Keratinocyte (primary cell): ENCODE measurements around the gene SMIM45.

ENCODE experiments used
- DNase-seq: peaks from one replicate; pipeline ENCODE4 v3.0.0-alpha.2; 2011; ENCODE audit warnings: low read depth, missing footprints, low spot score
- FAIRE-seq: peaks from 2 replicates; lab custom pipeline; 2011; peaks lifted over from hg19 to GRCh38; lab: Jason Lieb, UNC
- H2AFZ ChIP-seq: 2 replicates; pipeline ENCODE4 v1.6.0; 2012; ENCODE audit warnings: low read length, control low read depth, inconsistent platforms; ENCODE audit not compliant: control insufficient read depth
- H3K27ac ChIP-seq: 2 replicates; pipeline ENCODE4 v1.5.1; 2011; ENCODE audit warnings: low read length; ENCODE audit not compliant: control insufficient read depth, insufficient read depth
- H3K27me3 ChIP-seq: 3 replicates; pipeline ENCODE4 v1.6.0; 2011; ENCODE audit warnings: low read length; ENCODE audit not compliant: control insufficient read depth, insufficient read depth; ENCODE audit errors: extremely low read depth
- H3K36me3 ChIP-seq, 2 experiments: 2 replicates in 1 of 2; 3 replicates in 1 of 2; pipeline ENCODE4 v1.5.1; 2011; ENCODE audit warnings: low read length in 2 of 2, mild to moderate bottlenecking in 1 of 2; ENCODE audit not compliant: control insufficient read depth in 2 of 2, insufficient read depth in 2 of 2; ENCODE audit errors: extremely low read depth in 1 of 2
- H3K4me1 ChIP-seq: 3 replicates; pipeline ENCODE4 v1.5.1; 2011; ENCODE audit warnings: low read length; ENCODE audit not compliant: control insufficient read depth, insufficient read depth; ENCODE audit errors: extremely low read depth
- H3K4me2 ChIP-seq: 3 replicates; pipeline ENCODE4 v1.6.0; 2011; ENCODE audit warnings: low read depth, low read length; ENCODE audit not compliant: control insufficient read depth, insufficient read depth; ENCODE audit errors: extremely low read depth
- H3K4me3 ChIP-seq, 3 experiments: fragments of 200-600 bp in 1 of 3; sonication (generic) in 1 of 3; 2 replicates in 2 of 3; 3 replicates in 1 of 3; pipeline ENCODE4 v1.5.1; 2011 to 2016; ENCODE audit warnings: low read length in 3 of 3, mild to moderate bottlenecking in 3 of 3, control low read depth in 2 of 3, inconsistent platforms in 1 of 3, low read depth in 1 of 3, mixed read lengths in 1 of 3, mixed run types in 1 of 3, moderate library complexity in 1 of 3; ENCODE audit not compliant: control insufficient read depth in 2 of 3, insufficient read depth in 2 of 3; ENCODE audit errors: extremely low read depth in 1 of 3
- H3K79me2 ChIP-seq: 2 replicates; pipeline ENCODE4 v1.6.0; 2012; ENCODE audit warnings: low read length; ENCODE audit not compliant: control insufficient read depth, insufficient read depth
- H3K9ac ChIP-seq: 3 replicates; pipeline ENCODE4 v1.6.0; 2011; ENCODE audit warnings: low read length; ENCODE audit not compliant: control insufficient read depth, insufficient read depth; ENCODE audit errors: extremely low read depth
- H3K9me1 ChIP-seq: 3 replicates; pipeline ENCODE4 v1.6.0; 2011; ENCODE audit warnings: low read length; ENCODE audit not compliant: control insufficient read depth, insufficient read depth; ENCODE audit errors: extremely low read depth
- H3K9me3 ChIP-seq: 2 replicates; pipeline ENCODE4 v1.5.1; 2012; ENCODE audit warnings: low read depth, low read length; ENCODE audit not compliant: control insufficient read depth
- H4K20me1 ChIP-seq: 3 replicates; pipeline ENCODE4 v1.6.0; 2011; ENCODE audit warnings: low read length; ENCODE audit not compliant: control insufficient read depth, insufficient read depth; ENCODE audit errors: extremely low read depth
- EZH2 ChIP-seq: IDR thresholded peaks from one replicate; pipeline ENCODE4 v1.6.1; 2012; ENCODE audit warnings: inconsistent platforms, mild to moderate bottlenecking, low read length, moderate library complexity
- dilution Hi-C: fragments of 300-500 bp; cut with MboI; formaldehyde crosslinking; loops from one replicate; pipeline ENCODE4 v1.7.0; 2020; ENCODE audit warnings: low sequenced_read_pairs; ENCODE audit not compliant: extremely low pct_ligation_motif_present
- TF ChIP-seq, protein P1 (sequence below), 3 experiments: IDR thresholded peaks in 1 of 3; conservative IDR thresholded peaks in 1 of 3; optimal IDR thresholded peaks in 1 of 3; 2 replicates in 2 of 3; 3 replicates in 1 of 3; pipeline versions ENCODE3 to v1.5.1; 2011; ENCODE audit warnings: low read length in 3 of 3, mild to moderate bottlenecking in 3 of 3, moderate library complexity in 2 of 3, control low read depth in 1 of 3, inconsistent platforms in 1 of 3; ENCODE audit not compliant: insufficient read depth in 2 of 3; ENCODE audit errors: extremely low read depth in 1 of 3

Gene SMIM45

DNA sequence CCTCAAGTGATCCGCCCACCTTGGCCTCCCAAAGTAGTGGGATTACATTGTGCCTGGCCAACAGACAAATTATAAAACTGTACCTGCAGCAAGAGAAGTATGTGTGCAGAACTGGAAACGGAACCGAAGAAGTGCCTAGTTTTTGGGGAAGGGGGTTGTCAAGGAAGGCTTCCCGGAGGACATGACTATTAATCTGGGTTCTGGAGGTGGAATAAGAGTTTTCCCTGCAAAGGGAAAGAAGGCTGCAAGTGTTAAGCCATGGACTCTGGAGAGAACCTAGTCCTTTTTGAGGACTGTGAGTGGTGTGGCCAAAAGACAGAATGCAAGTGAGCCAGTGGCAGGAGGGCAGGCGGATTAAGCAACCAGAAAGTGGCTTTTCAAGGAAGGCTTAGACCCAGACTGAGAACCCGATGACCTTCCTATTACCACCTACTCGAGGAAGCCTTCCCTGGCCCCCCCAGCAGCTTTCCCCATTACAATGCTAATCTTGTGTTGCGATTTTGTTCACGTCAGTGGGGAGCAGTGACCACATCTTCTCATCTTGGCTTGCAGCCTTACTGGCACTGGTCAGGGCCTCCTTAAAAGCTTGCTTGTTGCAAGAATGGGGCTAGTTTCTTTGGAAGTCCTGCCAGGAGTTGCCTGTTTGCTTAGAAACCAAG is 11.6 kb downstream of the SMIM45 start:
- no peak overlapping the region for H3K9ac ChIP-seq
- no peaks in the 10 kb centered on the region for H3K36me3 ChIP-seq
- H3K4me2 ChIP-seq, result no peak overlapping the region
- H3K79me2 ChIP-seq, result no peaks in the 10 kb centered on the region
- dilution Hi-C loops, result no loop called here
- H3K27me3 ChIP-seq, result no peaks in the 10 kb centered on the region
- no peaks in the 10 kb centered on the region for H4K20me1 ChIP-seq
- FAIRE-seq, result no peak
- H3K4me1 ChIP-seq, result peaks cover 4% of the 10 kb centered on the region
- DNase-seq, result no peak
- H2AFZ ChIP-seq, result no peak overlapping the region
- H3K9me3 ChIP-seq, result no peaks in the 10 kb centered on the region
- H3K4me3 ChIP-seq, result no peak overlapping the region
- no peaks in the 10 kb centered on the region for H3K9me1 ChIP-seq
- TF ChIP-seq EZH2, result no peak
- TF ChIP-seq, protein P1, sequence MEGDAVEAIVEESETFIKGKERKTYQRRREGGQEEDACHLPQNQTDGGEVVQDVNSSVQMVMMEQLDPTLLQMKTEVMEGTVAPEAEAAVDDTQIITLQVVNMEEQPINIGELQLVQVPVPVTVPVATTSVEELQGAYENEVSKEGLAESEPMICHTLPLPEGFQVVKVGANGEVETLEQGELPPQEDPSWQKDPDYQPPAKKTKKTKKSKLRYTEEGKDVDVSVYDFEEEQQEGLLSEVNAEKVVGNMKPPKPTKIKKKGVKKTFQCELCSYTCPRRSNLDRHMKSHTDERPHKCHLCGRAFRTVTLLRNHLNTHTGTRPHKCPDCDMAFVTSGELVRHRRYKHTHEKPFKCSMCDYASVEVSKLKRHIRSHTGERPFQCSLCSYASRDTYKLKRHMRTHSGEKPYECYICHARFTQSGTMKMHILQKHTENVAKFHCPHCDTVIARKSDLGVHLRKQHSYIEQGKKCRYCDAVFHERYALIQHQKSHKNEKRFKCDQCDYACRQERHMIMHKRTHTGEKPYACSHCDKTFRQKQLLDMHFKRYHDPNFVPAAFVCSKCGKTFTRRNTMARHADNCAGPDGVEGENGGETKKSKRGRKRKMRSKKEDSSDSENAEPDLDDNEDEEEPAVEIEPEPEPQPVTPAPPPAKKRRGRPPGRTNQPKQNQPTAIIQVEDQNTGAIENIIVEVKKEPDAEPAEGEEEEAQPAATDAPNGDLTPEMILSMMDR (optimal IDR thresholded peaks at IDR 0.05 in 1 of 3, IDR thresholded peaks at IDR 0.05 in 1 of 3, conservative IDR thresholded peaks at IDR 0.05 in 1 of 3; ENCODE audit: extremely low read depth in 1 of 3, insufficient read depth in 2 of 3, low read length in 3 of 3), result no peak
- no peak overlapping the region for H3K27ac ChIP-seq

DNA sequence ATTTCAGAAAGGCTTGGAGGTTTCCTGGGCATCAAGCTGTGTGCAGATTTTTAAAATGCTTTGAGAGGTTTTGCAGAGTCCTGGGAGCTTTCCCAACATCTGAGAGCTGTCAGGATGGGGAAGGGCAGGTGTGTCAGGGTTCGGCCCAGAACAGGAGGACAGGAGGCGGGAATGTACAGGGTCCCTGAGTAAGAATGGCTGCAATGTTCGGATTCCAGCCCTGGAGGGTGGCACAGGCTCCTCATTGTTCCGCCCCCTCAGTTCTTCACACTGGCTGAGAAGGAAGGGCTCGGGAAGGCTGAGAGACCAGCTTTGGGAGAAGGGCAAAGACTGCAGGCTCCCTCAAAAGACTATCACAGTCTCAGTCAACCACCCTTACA is 12.2 kb downstream of the SMIM45 start:
- FAIRE-seq (no peak), DNase-seq (no peak)
- no peak overlapping the region for H2AFZ ChIP-seq
- H3K36me3 ChIP-seq, result no peaks in the 10 kb centered on the region
- peaks cover 4% of the 10 kb centered on the region for H3K4me1 ChIP-seq
- H3K4me3 ChIP-seq, result no peak overlapping the region
- H3K27ac ChIP-seq, result no peak overlapping the region
- H3K9ac ChIP-seq, result no peak overlapping the region
- TF ChIP-seq EZH2, result no peak
- TF ChIP-seq, protein P1 (optimal IDR thresholded peaks at IDR 0.05 in 1 of 3, IDR thresholded peaks at IDR 0.05 in 1 of 3, conservative IDR thresholded peaks at IDR 0.05 in 1 of 3; ENCODE audit: extremely low read depth in 1 of 3, insufficient read depth in 2 of 3, low read length in 3 of 3), result no peak
- no peak overlapping the region for H3K4me2 ChIP-seq
- no peaks in the 10 kb centered on the region for H3K9me1 ChIP-seq
- H3K79me2 ChIP-seq, result no peaks in the 10 kb centered on the region
- no peaks in the 10 kb centered on the region for H4K20me1 ChIP-seq
- no peaks in the 10 kb centered on the region for H3K27me3 ChIP-seq
- dilution Hi-C loops, result no loop called here
- no peaks in the 10 kb centered on the region for H3K9me3 ChIP-seq
